ENCODE data around the gene AP4M1.
A peak's percentile ranks its signal among the peaks of the same experiment; 100 is the strongest.

The AP4M1 gene

DNA sequence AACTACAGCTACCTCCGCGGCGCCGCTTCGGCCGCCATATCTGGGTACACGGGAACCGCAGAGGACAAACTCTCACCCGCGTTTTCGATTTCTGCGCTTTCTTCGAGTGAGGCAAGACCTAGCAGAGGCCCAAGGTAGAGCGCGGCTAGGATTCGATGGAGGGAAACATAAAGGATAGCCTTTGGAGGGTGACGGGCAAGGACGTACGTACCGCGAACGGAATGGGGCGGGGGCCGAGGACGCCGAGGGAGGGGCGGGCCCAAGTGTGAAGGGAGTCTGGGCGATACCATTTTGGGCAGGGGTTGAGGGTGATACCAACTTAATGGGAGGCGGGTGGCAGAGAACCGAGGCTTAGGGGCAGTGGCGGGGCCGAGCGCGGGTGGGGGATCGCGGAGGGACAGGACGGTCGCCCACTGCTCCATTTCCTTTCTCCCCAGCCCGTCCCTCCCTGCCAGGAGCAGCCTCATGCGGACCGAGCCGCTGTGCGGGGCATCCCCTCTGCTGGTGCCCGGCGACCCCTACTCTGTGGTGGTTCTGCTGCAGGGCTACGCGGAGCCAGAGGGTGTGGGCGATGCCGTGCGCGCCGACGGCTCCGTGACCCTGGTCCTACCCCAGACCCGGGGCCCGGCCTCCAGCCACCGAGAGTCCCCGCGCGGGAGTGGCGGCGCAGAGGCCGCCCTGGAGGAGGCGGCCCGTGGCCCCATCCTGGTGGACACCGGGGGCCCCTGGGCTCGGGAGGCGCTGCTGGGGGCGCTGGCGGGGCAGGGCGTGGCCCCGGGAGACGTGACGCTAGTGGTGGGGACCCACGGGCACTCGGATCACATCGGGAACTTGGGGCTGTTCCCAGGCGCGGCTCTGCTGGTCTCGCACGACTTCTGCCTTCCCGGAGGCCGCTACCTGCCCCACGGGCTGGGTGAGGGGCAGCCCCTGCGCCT lies 25.8 kb downstream of the AP4M1 start, which contains the start of gene MBLAC1:
Gene MBLAC1 (plus strand): TSS at position 37 of the 935 bp plus-strand sequence. CDS start 429 bp downstream, at position 466.
- ATAC-seq = peak; percentile 85
- peak; percentile 49 for TF ChIP-seq PATZ1 (CRISPR knock-in tag; IDR thresholded peaks at IDR 0.05; ENCODE audit: borderline replicate concordance)
- no peak for TF ChIP-seq TSHZ2 (CRISPR knock-in tag; IDR thresholded peaks at IDR 0.05)
- TF ChIP-seq ZNF70 (CRISPR knock-in tag; IDR thresholded peaks at IDR 0.05) = peak; percentile 68; the same call in 1 of the 2 replicates
- TF ChIP-seq ZFP3 (CRISPR knock-in tag; IDR thresholded peaks at IDR 0.05) = no peak
- peak; percentile 60; the same call in 1 of the 2 replicates for TF ChIP-seq ZFP30 (CRISPR knock-in tag; IDR thresholded peaks at IDR 0.05)
- TF ChIP-seq ESRRG (CRISPR knock-in tag; IDR thresholded peaks at IDR 0.05) = no peak
- peak; percentile 52; the same call in 1 of the 2 replicates for TF ChIP-seq ZNF8 (CRISPR knock-in tag; IDR thresholded peaks at IDR 0.05)
- TF ChIP-seq, protein P1, sequence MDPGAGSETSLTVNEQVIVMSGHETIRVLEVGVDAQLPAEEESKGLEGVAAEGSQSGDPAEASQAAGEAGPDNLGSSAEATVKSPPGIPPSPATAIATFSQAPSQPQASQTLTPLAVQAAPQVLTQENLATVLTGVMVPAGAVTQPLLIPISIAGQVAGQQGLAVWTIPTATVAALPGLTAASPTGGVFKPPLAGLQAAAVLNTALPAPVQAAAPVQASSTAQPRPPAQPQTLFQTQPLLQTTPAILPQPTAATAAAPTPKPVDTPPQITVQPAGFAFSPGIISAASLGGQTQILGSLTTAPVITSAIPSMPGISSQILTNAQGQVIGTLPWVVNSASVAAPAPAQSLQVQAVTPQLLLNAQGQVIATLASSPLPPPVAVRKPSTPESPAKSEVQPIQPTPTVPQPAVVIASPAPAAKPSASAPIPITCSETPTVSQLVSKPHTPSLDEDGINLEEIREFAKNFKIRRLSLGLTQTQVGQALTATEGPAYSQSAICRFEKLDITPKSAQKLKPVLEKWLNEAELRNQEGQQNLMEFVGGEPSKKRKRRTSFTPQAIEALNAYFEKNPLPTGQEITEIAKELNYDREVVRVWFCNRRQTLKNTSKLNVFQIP (CRISPR knock-in tag; IDR thresholded peaks at IDR 0.05; ENCODE audit: borderline replicate concordance, low read depth) = 0 out of 2 replicates have a peak, but pooled peaks have one; percentile 52
- TF ChIP-seq CSDC2 (CRISPR knock-in tag; IDR thresholded peaks at IDR 0.05) = no peak
- TF ChIP-seq ZC3H10 (CRISPR knock-in tag; IDR thresholded peaks at IDR 0.05) = no peak
- no peak for TF ChIP-seq SNAI2 (CRISPR knock-in tag; IDR thresholded peaks at IDR 0.05)

GRCh38 chr7:100127866-100128636 lies 26.6 kb downstream of the AP4M1 start:
- TF ChIP-seq TSHZ2 (CRISPR knock-in tag; IDR thresholded peaks at IDR 0.05) (no peak), ZC3H10 (CRISPR knock-in tag; IDR thresholded peaks at IDR 0.05) (no peak), ZNF70 (CRISPR knock-in tag; IDR thresholded peaks at IDR 0.05) (no peak), PATZ1 (CRISPR knock-in tag; IDR thresholded peaks at IDR 0.05; ENCODE audit: borderline replicate concordance) (no peak), RARB (CRISPR knock-in tag; IDR thresholded peaks at IDR 0.05) (no peak), OSR1 (CRISPR knock-in tag; IDR thresholded peaks at IDR 0.05) (no peak), BACH2 (CRISPR knock-in tag; IDR thresholded peaks at IDR 0.05; ENCODE audit: borderline replicate concordance) (no peak), CSDC2 (CRISPR knock-in tag; IDR thresholded peaks at IDR 0.05) (no peak), ISL1 (CRISPR knock-in tag; IDR thresholded peaks at IDR 0.05) (no peak), ZNF565 (CRISPR knock-in tag; conservative IDR thresholded peaks at IDR 0.05; ENCODE audit: low read depth) (no peak)
- TF ChIP-seq, protein P2, sequence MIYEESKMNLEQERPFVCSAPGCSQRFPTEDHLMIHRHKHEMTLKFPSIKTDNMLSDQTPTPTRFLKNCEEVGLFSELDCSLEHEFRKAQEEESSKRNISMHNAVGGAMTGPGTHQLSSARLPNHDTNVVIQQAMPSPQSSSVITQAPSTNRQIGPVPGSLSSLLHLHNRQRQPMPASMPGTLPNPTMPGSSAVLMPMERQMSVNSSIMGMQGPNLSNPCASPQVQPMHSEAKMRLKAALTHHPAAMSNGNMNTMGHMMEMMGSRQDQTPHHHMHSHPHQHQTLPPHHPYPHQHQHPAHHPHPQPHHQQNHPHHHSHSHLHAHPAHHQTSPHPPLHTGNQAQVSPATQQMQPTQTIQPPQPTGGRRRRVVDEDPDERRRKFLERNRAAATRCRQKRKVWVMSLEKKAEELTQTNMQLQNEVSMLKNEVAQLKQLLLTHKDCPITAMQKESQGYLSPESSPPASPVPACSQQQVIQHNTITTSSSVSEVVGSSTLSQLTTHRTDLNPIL (CRISPR knock-in tag; IDR thresholded peaks at IDR 0.05; ENCODE audit: low read depth) = no peak
- peak; percentile 38 for ATAC-seq
